Measurements from ENCODE around the gene TRIM63. TPM values are rescaled to one million over a fixed set of nuclear protein-coding genes. Genes with fewer than 3 reads are reported as not detected.

The TRIM63 gene
- total and polyA plus RNA-seq, 9 of the 15 experiments (the other 6 are each of a cell fraction or from before 2014, with no cell fraction given): 0.08 to 0.57 (median 0.36) TPM

GRCh38 chr1:26035959-26036755 lies 31.3 kb downstream of the TRIM63 start (continued):
- 0 out of 2 replicates have a peak, but pooled peaks have one; percentile 9 for TF ChIP-seq SREBF1 (IDR thresholded peaks at IDR 0.05; ENCODE audit: borderline replicate concordance, low read depth, low read length)
- no peak for TF ChIP-seq PATZ1 (CRISPR knock-in tag; IDR thresholded peaks at IDR 0.05; ENCODE audit: borderline replicate concordance)
- TF ChIP-seq GABPB1 (CRISPR knock-in tag; IDR thresholded peaks at IDR 0.05): peak; percentile 76; the same call in 1 of the 2 replicates
- TF ChIP-seq ZNF561 (CRISPR knock-in tag; conservative IDR thresholded peaks at IDR 0.05): no peak
- no peak for TF ChIP-seq POU5F1 (IDR thresholded peaks at IDR 0.05; ENCODE audit: borderline replicate concordance, low read depth, low read length, partially characterized antibody)
- TF ChIP-seq ZC3H8 (IDR thresholded peaks at IDR 0.05): no peak
- peak; percentile 78; the same call in 1 of the 2 replicates for TF ChIP-seq LCOR (CRISPR knock-in tag; IDR thresholded peaks at IDR 0.05)
- peak; percentile 93 for TF ChIP-seq BRD9 (IDR thresholded peaks at IDR 0.05; ENCODE audit: low read depth, partially characterized antibody)
- no peak for TF ChIP-seq SNRNP70 (optimal IDR thresholded peaks at IDR 0.05; ENCODE audit: low read depth, low read length)
- 0 out of 4 replicates have a peak, but pooled peaks of 1 of the 2 experiments have one; percentile 26 for TF ChIP-seq NRF1 (conservative IDR thresholded peaks at IDR 0.05 in 1 of 2, IDR thresholded peaks at IDR 0.05 in 1 of 2)
- 0 out of 2 replicates have a peak, but pooled peaks have one; percentile 16 for TF ChIP-seq DMBX1 (CRISPR knock-in tag; IDR thresholded peaks at IDR 0.05; ENCODE audit: borderline replicate concordance)
- peak; percentile 85 for TF ChIP-seq JUND (IDR thresholded peaks at IDR 0.05; ENCODE audit: borderline replicate concordance, low read depth, low read length)
- no peak; the same call in 2 of the 3 replicates for TF ChIP-seq JUND (tag; IDR thresholded peaks at IDR 0.05; ENCODE audit: borderline replicate concordance, low read depth, low read length)
- no peak for TF ChIP-seq MXI1 (IDR thresholded peaks at IDR 0.05; ENCODE audit: low read depth, low read length)
- TF ChIP-seq ZBTB17 (CRISPR knock-in tag; IDR thresholded peaks at IDR 0.05): no peak
- TF ChIP-seq NR2C2 (CRISPR knock-in tag; IDR thresholded peaks at IDR 0.05): no peak
- TF ChIP-seq NR2C2 (tag; IDR thresholded peaks at IDR 0.05): peak; percentile 31; the same call in 1 of the 2 replicates
- TF ChIP-seq CBFA2T2 (conservative IDR thresholded peaks at IDR 0.05): no peak
- no peak; the same call in 1 of the 2 replicates for TF ChIP-seq ZHX1 (conservative IDR thresholded peaks at IDR 0.05; ENCODE audit: low read length)
- peak; percentile 22 for TF ChIP-seq DACH1 (IDR thresholded peaks at IDR 0.05; ENCODE audit: partially characterized antibody)
- no peak for TF ChIP-seq SMARCC2 (IDR thresholded peaks at IDR 0.05; ENCODE audit: low read depth)
- TF ChIP-seq TFE3 (CRISPR knock-in tag; IDR thresholded peaks at IDR 0.05): no peak
